Bronchial epithelial cell (primary cell): Measurements from ENCODE around the gene MAGI2. TPM values are rescaled to one million over a fixed set of nuclear protein-coding genes. Genes with fewer than 3 reads are reported as not detected.
A peak's percentile ranks its signal among the peaks of the same experiment; 100 is the strongest.

Experiments
- DNase-seq: peaks from one replicate; pipeline ENCODE4 v3.0.0-alpha.2; 2010; ENCODE audit warnings: low read depth
- FAIRE-seq: peaks from 2 replicates; lab custom pipeline; 2011; peaks lifted over from hg19 to GRCh38; lab: Jason Lieb, UNC
- H3K27me3 ChIP-seq: 2 replicates; pipeline ENCODE4 v1.5.1; 2011; ENCODE audit warnings: low read length; ENCODE audit not compliant: control insufficient read depth, insufficient read depth
- H3K36me3 ChIP-seq: 2 replicates; pipeline ENCODE4 v1.5.1; 2011; ENCODE audit warnings: low read length; ENCODE audit not compliant: control insufficient read depth, insufficient read depth
- H3K4me3 ChIP-seq: 2 replicates; pipeline ENCODE4 v1.5.1; 2011; ENCODE audit warnings: mild to moderate bottlenecking, low read depth, low read length, control low read depth
- total RNA-seq: library from RNA; depleted of rRNA; stranded (reverse); fragments of >200 nt; gene quantifications from 2 replicates; pipeline ENCODE4 v1.2.1, GENCODE V29; 2014
- TF ChIP-seq, protein P1 (sequence below): IDR thresholded peaks from 2 replicates; pipeline ENCODE4 v1.5.1; 2011; ENCODE audit warnings: mild to moderate bottlenecking, moderate library complexity, low read length, control low read depth, inconsistent platforms; ENCODE audit not compliant: insufficient read depth, severe bottlenecking

Gene MAGI2
- total RNA-seq, 1 donor from 2014 or later = 2.6 TPM

DNA sequence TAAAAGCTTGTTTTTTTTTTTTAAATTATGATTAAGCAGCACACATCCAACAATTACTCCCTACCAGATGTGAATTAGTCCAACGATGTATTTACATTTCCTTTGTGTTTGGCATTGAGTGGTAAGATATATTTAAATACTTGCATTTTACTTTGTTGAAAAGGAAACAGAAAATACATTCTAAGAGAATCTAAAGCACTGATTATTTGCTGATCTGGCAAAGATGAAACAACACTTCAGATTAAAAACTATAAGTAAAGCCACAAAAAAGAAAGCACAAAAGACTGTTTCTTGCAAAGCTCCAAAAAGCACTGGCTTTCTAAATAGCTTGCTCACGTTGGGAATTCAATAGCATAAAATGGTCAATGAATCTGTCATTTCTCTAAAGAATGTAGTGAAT is 1188.4 kb downstream of the MAGI2 start:
- H3K36me3 ChIP-seq = no peaks in the 10 kb centered on the region
- H3K4me3 ChIP-seq = no peak overlapping the region
- H3K27me3 ChIP-seq = no peaks in the 10 kb centered on the region
- DNase-seq = no peak
- TF ChIP-seq, protein P1, sequence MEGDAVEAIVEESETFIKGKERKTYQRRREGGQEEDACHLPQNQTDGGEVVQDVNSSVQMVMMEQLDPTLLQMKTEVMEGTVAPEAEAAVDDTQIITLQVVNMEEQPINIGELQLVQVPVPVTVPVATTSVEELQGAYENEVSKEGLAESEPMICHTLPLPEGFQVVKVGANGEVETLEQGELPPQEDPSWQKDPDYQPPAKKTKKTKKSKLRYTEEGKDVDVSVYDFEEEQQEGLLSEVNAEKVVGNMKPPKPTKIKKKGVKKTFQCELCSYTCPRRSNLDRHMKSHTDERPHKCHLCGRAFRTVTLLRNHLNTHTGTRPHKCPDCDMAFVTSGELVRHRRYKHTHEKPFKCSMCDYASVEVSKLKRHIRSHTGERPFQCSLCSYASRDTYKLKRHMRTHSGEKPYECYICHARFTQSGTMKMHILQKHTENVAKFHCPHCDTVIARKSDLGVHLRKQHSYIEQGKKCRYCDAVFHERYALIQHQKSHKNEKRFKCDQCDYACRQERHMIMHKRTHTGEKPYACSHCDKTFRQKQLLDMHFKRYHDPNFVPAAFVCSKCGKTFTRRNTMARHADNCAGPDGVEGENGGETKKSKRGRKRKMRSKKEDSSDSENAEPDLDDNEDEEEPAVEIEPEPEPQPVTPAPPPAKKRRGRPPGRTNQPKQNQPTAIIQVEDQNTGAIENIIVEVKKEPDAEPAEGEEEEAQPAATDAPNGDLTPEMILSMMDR = no peak
- FAIRE-seq = no peak

DNA sequence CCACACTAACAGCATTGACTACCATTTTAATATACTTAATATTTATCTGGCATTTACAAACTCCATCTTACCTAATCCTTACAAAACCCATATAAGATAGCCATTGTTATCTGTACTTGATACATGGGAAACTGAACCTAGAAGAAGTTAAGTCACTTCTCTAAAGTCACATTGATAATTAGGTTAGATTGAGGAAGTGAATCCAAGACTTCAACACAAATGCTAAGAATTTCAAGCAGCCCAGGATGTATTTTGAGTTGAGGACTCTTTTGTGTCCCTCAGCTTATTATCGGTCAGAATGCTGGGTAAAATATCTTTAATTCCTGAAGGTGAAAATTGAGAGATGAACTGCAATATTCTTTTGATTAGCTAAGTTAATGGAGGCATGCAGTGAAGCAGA is 1189.4 kb downstream of the MAGI2 start:
- Histone ChIP-seq H3K4me3 (no peak overlapping the region), H3K36me3 (no peaks in the 10 kb centered on the region), H3K27me3 (no peaks in the 10 kb centered on the region)
- no peak for DNase-seq
- TF ChIP-seq, protein P1 = no peak
- no peak for FAIRE-seq

DNA sequence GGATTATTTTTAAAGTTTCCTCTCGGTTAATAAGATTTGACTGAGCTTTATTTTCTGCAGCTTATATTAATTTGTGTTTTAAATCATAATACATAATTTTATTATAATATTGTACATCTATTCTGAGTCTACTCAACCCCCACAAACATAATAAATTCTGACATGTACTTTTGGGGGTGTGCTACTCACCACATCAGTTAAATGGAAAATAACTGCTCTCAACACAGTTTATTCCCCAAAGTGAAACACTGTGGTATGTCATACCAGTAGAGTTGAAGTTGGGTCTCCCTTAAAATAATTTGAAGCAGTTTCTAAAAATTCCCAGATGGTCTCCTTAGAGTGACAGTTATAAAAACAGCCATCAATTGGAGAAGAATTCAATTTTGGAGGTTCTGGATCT is 1191.7 kb downstream of the MAGI2 start:
- FAIRE-seq = no peak
- H3K4me3 ChIP-seq = no peak overlapping the region

DNA sequence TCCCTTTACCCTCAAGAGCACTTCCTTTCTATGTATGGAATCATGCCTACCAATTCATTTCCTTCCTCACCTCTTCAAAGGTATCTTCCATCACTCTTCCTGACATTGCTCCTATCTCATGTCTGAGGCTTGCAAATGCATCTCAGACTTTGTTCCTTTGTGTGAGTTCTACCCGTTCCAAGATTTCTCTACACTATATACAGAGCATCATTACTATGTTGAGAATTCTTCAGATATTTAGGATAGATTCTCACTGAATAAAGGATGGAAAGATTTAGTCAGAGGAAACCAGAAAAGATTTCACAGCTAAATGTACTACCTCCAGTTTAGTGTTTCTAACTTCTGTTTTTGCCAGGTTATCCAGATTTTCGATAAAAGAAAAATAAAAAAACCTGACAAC is 1192.2 kb downstream of the MAGI2 start:
- H3K27me3 ChIP-seq = no peaks in the 10 kb centered on the region
- FAIRE-seq (no peak), DNase-seq (no peak)
- no peaks in the 10 kb centered on the region for H3K36me3 ChIP-seq
- TF ChIP-seq, protein P1 = no peak
- no peak overlapping the region for H3K4me3 ChIP-seq

More for the DNA sequence above, 1191.7 kb downstream of the MAGI2 start:
- Histone ChIP-seq H3K36me3 (no peaks in the 10 kb centered on the region), H3K27me3 (no peaks in the 10 kb centered on the region)
- TF ChIP-seq, protein P1 = no peak
- no peak for DNase-seq

DNA sequence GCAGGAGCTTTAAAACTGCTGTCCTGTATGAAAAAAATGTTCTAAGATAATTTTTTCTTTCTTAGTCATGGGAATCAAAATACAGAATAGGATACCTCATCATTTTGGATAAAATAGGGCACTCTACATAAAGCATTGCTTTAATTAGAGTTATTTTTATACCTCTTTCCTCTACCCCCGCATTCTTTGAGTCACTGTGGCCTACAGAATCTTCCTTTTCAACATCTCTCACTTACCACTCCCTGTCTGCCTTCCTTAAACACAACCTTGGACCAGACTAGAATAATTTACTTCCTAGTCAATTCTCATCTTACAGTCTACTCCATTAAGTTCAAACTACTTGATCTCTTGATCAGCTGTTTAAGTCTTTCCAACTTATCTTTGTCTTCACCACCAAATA is 1192.6 kb downstream of the MAGI2 start:
- TF ChIP-seq, protein P1 = no peak
- Histone ChIP-seq H3K27me3 (no peaks in the 10 kb centered on the region), H3K36me3 (no peaks in the 10 kb centered on the region), H3K4me3 (no peak overlapping the region)
- DNase-seq (no peak), FAIRE-seq (peak; percentile 89)

DNA sequence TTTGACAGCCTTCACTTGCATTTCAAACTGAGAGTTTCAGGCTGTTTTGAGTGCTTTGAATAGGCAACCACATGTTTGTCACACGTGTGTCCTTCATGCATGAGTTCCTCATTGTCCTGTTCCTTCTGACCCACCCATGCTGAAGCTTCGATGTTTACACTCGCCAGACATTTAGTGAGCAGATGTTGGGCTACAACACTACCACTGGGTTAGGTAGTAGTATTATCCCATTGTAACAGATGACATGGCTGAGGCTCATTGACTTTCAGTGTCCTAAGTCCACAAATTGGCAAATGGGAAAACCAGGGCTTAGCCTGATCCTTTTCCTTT is 1198.8 kb downstream of the MAGI2 start:
- Histone ChIP-seq H3K36me3 (no peaks in the 10 kb centered on the region), H3K27me3 (no peaks in the 10 kb centered on the region), H3K4me3 (no peak overlapping the region)
- no peak for DNase-seq
- TF ChIP-seq, protein P1 = no peak
- no peak for FAIRE-seq
